Psoas muscle (tissue), 8 donors: ENCODE data around the gene VWA8. TPM values are rescaled to one million over a fixed set of nuclear protein-coding genes. Genes with fewer than 3 reads are reported as not detected.

Source experiments
- ATAC-seq, 4 donors: fragments of 200-7000 bp; cut with Tn5 transposase; one replicate each; pipeline ENCODE4 v1.9.1; 2020; ENCODE audit warnings: moderate library complexity in 3 of 4, mild to moderate bottlenecking in 2 of 4
- DNase-seq, 2 donors: peaks; one replicate each; pipeline ENCODE4 v3.0.0-alpha.2; 2020
- H3K27ac ChIP-seq: fragments of 200-600 bp; one replicate; pipeline ENCODE4 v1.8.0; 2022
- H3K27me3 ChIP-seq, 3 donors: fragments of 200-600 bp in 1 of 3; one replicate each; pipeline versions ENCODE4 v1.6.1 to v1.8.0; 2013 to 2022; ENCODE audit warnings: low read length in 2 of 3, mild to moderate bottlenecking in 2 of 3, moderate library complexity in 1 of 3; ENCODE audit not compliant: insufficient read depth in 3 of 3
- H3K36me3 ChIP-seq, 2 donors: fragments of 200-600 bp in 1 of 2; one replicate each; pipeline versions ENCODE4 v1.6.1 to v1.8.0; 2013 to 2022; ENCODE audit warnings: low read depth in 1 of 2, mild to moderate bottlenecking in 1 of 2, moderate library complexity in 1 of 2; ENCODE audit not compliant: insufficient read depth in 1 of 2
- H3K4me1 ChIP-seq: fragments of 200-600 bp; one replicate; pipeline ENCODE4 v1.8.0; 2022
- H3K4me3 ChIP-seq: fragments of 200-600 bp; one replicate; pipeline ENCODE4 v1.8.0; 2022; ENCODE audit warnings: mild to moderate bottlenecking
- H3K9me3 ChIP-seq: fragments of 200-600 bp; one replicate; pipeline ENCODE4 v1.8.0; 2022
- CTCF ChIP-seq: fragments of 200-600 bp; IDR thresholded peaks from one replicate; pipeline ENCODE4 v1.8.0; 2022; ENCODE audit warnings: antibody characterized with exemption
- WGBS, 3 donors: extraction: QIAGEN DNeasy Blood & Tissue Kit; methylation state at CpG; one replicate each; pipeline versions ENCODE4 v1.1.6 to v1.1.7; 2013; 5-methylcytosine and 5-hydroxymethylcytosine counted together
- intact Hi-C, 2 donors: fragments of 100-400 bp; cut with DNase I; formaldehyde crosslinking; loops; one replicate each; pipeline versions ENCODE4 v1.11.0 to v1.14.2; 2022
- long read RNA-seq, 2 donors: library from polyadenylated mRNA; unstranded; transcript quantifications; one replicate each; pipeline ENCODE4 v2.0.0, GENCODE V29; 2021
- polyA plus RNA-seq, 3 donors: library from polyadenylated mRNA; stranded (reverse); fragments of 200-250 nt; gene quantifications; one replicate each; pipeline ENCODE4 v1.2.3, GENCODE V29; 2013
- total RNA-seq, 4 donors: library from RNA; stranded (reverse); fragmentation: NEBNext Ultra II Directional in 2 of 4; extraction: Animal tissue kit (Norgen Biotek cat#: 25700) in 2 of 4; gene quantifications; one replicate each; pipeline versions ENCODE4 v1.2.1 to v1.2.4, GENCODE V29; 2021 to 2023
- donor health status: healthy with polysubstance abuse.
- donor health status: DM: no; HTN: no; CAD: no; lungs with moderate emphysema.
- donor health status: Bipolar disorder and iron deficiency.
- donor health status: healthy.
- donor health status: DM: yes; HTN: yes; CAD: no.
- donor health status: DM: no; HTN: no; CAD: no.
- donor health status: DM: no; HTN: no; CAD: no.
- donor health status: DM: yes; HTN: yes; CAD: no.

VWA8 gene
- 10 to 100 TPM; 30.1 to 50.5 (median 41.4) TPM for total RNA-seq
- 10 to 100 TPM in 2 of 3 donors, 1 to 10 TPM in 1; 8.6 to 12.5 (median 12.3) TPM for polyA plus RNA-seq
- long read RNA-seq, donor 1, full-length matches to known transcripts: 2 of 13 reads
- long read RNA-seq, donor 1, partial matches to known transcripts: 8 of 13 reads
- long read RNA-seq, donor 1, other reads (novel, unspliced or antisense): 3 of 13 reads
- long read RNA-seq, donor 2, partial matches to known transcripts: 11 of 20 reads
- long read RNA-seq, donor 2, other reads (novel, unspliced or antisense): 7 of 20 reads

- Histone ChIP-seq H3K27ac (peak within 1 kb of the TSS; percentile 89), H3K27me3 (no peaks in the 10 kb centered on the region), H3K4me3 (peak within 1 kb of the TSS; percentile 96), H3K4me1 (peaks cover 16% of the 10 kb centered on the region), H3K36me3 (no peaks in the 10 kb centered on the region), H3K9me3 (no peaks in the 10 kb centered on the region)
- 1% methylated on average over 55 to 83 of the region's 83 CpGs for WGBS, 3 donors
- ATAC-seq (peak; percentile 95 to 96 (median 96)), DNase-seq (peak; percentile 88 to 91)
- no peak for TF ChIP-seq CTCF
- intact Hi-C loops: loop anchor here in 1 of 2 donors (5.0 kb wide), 1 partner anchor 81 kb away; no protein-coding TSS in a partner anchor
Measured at GRCh38 chr13:41960637-41961465, at the start of gene VWA8. Gene VWA8 (minus strand): TSS chr13:41961109. CDS start chr13:41961015, 94 bp downstream.

GRCh38 chr13:42009057-42009456 lies 48.1 kb upstream of the VWA8 start:
- intact Hi-C loops: no loop called here
- WGBS, 3 donors: 84 to 87% (median 85%) methylated on average over 4 of the region's 4 CpGs

GRCh38 chr13:42007844-42008243 lies 46.9 kb upstream of the VWA8 start:
- no peaks in the 10 kb centered on the region for H3K4me1 ChIP-seq
- DNase-seq: no peak
- no peak for ATAC-seq
- no peak overlapping the region for H3K4me3 ChIP-seq
- no peaks in the 10 kb centered on the region for H3K9me3 ChIP-seq
- H3K36me3 ChIP-seq: no peaks in the 10 kb centered on the region
- WGBS, 3 donors: 68 to 79% (median 76%) methylated on average over 1 of the region's 1 CpG
- peaks cover 0 to 3% (median 0%) of the 10 kb centered on the region in 3 donors for H3K27me3 ChIP-seq
- TF ChIP-seq CTCF: no peak
- intact Hi-C loops: no loop called here
- H3K27ac ChIP-seq: no peak overlapping the region

More at GRCh38 chr13:42009057-42009456, 48.1 kb upstream of the VWA8 start:
- Histone ChIP-seq H3K27me3 (peaks cover 0 to 3% (median 0%) of the 10 kb centered on the region in 3 donors), H3K36me3 (no peaks in the 10 kb centered on the region), H3K4me1 (no peaks in the 10 kb centered on the region), H3K4me3 (no peak overlapping the region), H3K9me3 (no peaks in the 10 kb centered on the region), H3K27ac (no peak overlapping the region)
- ATAC-seq: no peak
- DNase-seq: no peak
- TF ChIP-seq CTCF: no peak

- Histone ChIP-seq H3K4me1 (no peaks in the 10 kb centered on the region), H3K9me3 (no peaks in the 10 kb centered on the region), H3K36me3 (no peaks in the 10 kb centered on the region), H3K27ac (no peak overlapping the region), H3K27me3 (peaks cover 0 to 2% (median 0%) of the 10 kb centered on the region in 3 donors), H3K4me3 (no peak overlapping the region)
- intact Hi-C loops: no loop called here
- DNase-seq (no peak), ATAC-seq (no peak)
- 67 to 70% (median 68%) methylated on average over 2 of the region's 2 CpGs for WGBS, 3 donors
- TF ChIP-seq CTCF: no peak
Measured at GRCh38 chr13:42002066-42002465, 41.2 kb upstream of the VWA8 start.
